PC-3 (cell line): ENCODE measurements around the gene IL17REL. TPM values are rescaled to one million over a fixed set of nuclear protein-coding genes. Genes with fewer than 3 reads are reported as not detected.

ENCODE experiments used
- ATAC-seq: fragments of 200-7000 bp; cut with Tn5 transposase; 2 replicates; pipeline ENCODE4 v1.9.1; 2020; ENCODE audit warnings: mild to moderate bottlenecking, moderate library complexity
- BruUV-seq: library from RNA; stranded (reverse); fragments of 400-500 nt; replicated peaks from 2 replicates; lab custom pipeline; 2021; lab: Mats Ljungman, UMichigan
- CTCF ChIA-PET: fragments of 300-600 bp; sonication (Branson Sonifier 250); formaldehyde crosslinking; loops from one replicate; lab custom pipeline; 2022; ENCODE audit warnings: antibody characterized with exemption; lab: Charles Lee
- POLR2A ChIA-PET: fragments of 300-600 bp; sonication (Branson Sonifier 250); formaldehyde crosslinking; loops from one replicate; lab custom pipeline; 2022; ENCODE audit warnings: antibody characterized with exemption; ENCODE audit not compliant: unreplicated experiment; lab: Charles Lee
- DNase-seq: peaks from one replicate; pipeline ENCODE4 v3.0.0-alpha.2; 2015
- H2AFZ ChIP-seq: fragments of 300-600 bp; sonication (generic); 2 replicates; pipeline ENCODE4 v1.6.0; 2016; ENCODE audit warnings: antibody characterized with exemption, low read length
- H3F3A ChIP-seq: fragments of 300-600 bp; sonication (generic); one replicate; pipeline ENCODE4 v1.6.0; 2017; ENCODE audit warnings: antibody characterized with exemption, low read length, control low read depth, mild to moderate bottlenecking; ENCODE audit not compliant: unreplicated experiment
- H3K27ac ChIP-seq: fragments of 300-600 bp; sonication (generic); 2 replicates; pipeline ENCODE4 v1.5.1; 2016; ENCODE audit warnings: mild to moderate bottlenecking, low read length
- H3K27me3 ChIP-seq: fragments of 300-600 bp; sonication (generic); 2 replicates; pipeline ENCODE4 v1.6.1; 2016; ENCODE audit warnings: low read length, mixed read lengths
- H3K36me3 ChIP-seq: fragments of 300-600 bp; sonication (generic); 2 replicates; pipeline ENCODE4 v1.6.1; 2016; ENCODE audit warnings: low read depth, mixed run types, low read length, mixed read lengths
- H3K4me1 ChIP-seq: fragments of 300-600 bp; sonication (generic); 2 replicates; pipeline ENCODE4 v1.5.1; 2016; ENCODE audit warnings: low read length; ENCODE audit not compliant: insufficient read depth
- H3K4me2 ChIP-seq: fragments of 300-600 bp; sonication (generic); 2 replicates; pipeline ENCODE4 v1.6.0; 2016; ENCODE audit warnings: low read length
- H3K4me3 ChIP-seq: fragments of 300-600 bp; sonication (generic); 2 replicates; pipeline ENCODE4 v1.5.1; 2016; ENCODE audit warnings: mild to moderate bottlenecking, low read length, mixed read lengths
- H3K79me2 ChIP-seq: fragments of 300-600 bp; sonication (generic); 2 replicates; pipeline ENCODE4 v1.6.1; 2017; ENCODE audit warnings: low read length, mixed read lengths
- H3K9ac ChIP-seq: fragments of 300-600 bp; sonication (generic); 2 replicates; pipeline ENCODE4 v1.6.0; 2016; ENCODE audit warnings: mild to moderate bottlenecking, low read length
- H3K9me2 ChIP-seq: fragments of 300-600 bp; sonication (generic); replicated peaks from 2 replicates; pipeline ENCODE4 v1.6.1; 2016; ENCODE audit warnings: mixed run types, low read length, mixed read lengths
- H3K9me3 ChIP-seq: fragments of 300-600 bp; sonication (generic); 2 replicates; pipeline ENCODE4 v1.6.1; 2016; ENCODE audit warnings: low read length, mixed read lengths
- H4K20me1 ChIP-seq: fragments of 300-600 bp; sonication (generic); 2 replicates; pipeline ENCODE4 v1.6.1; 2016; ENCODE audit warnings: low read length, mixed read lengths
- EZH2 ChIP-seq: fragments of 300-600 bp; sonication (generic); IDR thresholded peaks from one replicate; pipeline ENCODE4 v1.6.1; 2017; ENCODE audit warnings: antibody characterized with exemption, mild to moderate bottlenecking, low read length; ENCODE audit not compliant: unreplicated experiment
- EZH2phosphoT487 ChIP-seq: fragments of 300-600 bp; sonication (generic); IDR thresholded peaks from 2 replicates; pipeline ENCODE4 v1.6.1; 2018; ENCODE audit warnings: mild to moderate bottlenecking, antibody characterized with exemption, low read length, borderline replicate concordance
- intact Hi-C: fragments of 100-400 bp; cut with micrococcal nuclease; formaldehyde crosslinking; loops from 2 replicates; pipeline ENCODE4 v1.9.0; 2023
- total RNA-seq: library from RNA; depleted of rRNA; stranded (reverse); fragments of >200 nt; gene quantifications from 2 replicates; pipeline ENCODE4 v1.2.3, GENCODE V29; 2014
- TF ChIP-seq, protein P1 (sequence below): fragments of 300-600 bp; sonication (generic); conservative IDR thresholded peaks from 2 replicates; pipeline ENCODE4 v1.5.1; 2017; ENCODE audit warnings: antibody characterized with exemption, low read depth, mild to moderate bottlenecking, low read length

The IL17REL gene
- total RNA-seq, 1 experiment from 2014 or later, result 0.04 TPM

DNA sequence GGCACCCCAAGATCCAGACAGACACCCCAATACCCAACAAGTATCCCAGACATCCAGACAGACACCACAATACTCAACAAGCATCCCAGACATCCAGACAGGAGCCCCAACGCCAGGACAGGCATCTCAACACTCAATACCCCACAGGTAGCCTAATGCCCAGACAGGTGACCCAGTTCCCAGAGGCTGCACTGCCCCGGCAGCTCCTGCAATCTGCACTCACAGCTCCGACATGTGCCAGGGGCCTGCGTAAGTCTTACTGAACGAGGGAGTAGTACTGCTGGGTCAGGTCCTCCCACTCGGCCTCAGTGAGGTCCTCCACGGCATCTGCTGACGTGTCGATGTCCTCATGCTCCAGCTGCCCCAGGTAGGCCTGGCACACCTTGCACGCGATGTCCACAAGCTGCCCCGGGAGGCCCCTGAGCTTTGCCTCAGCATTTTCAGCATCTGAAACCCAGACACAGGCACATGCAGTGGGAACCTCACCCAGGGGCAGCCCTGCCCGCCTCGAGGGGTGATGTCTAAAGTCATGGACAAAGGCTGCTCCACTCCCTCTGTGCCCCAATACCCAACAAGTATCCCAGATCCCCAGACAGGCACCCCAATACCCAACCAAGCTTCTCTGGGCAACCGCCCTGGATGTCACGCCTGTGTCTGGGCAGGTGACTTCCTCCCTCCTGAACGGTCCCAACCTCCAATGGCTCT, 28.9 kb upstream of the IL17REL start:
- no peak for ATAC-seq
- Histone ChIP-seq H3K4me3 (no peak overlapping the region), H3K9ac (no peak overlapping the region), H3K4me1 (no peaks in the 10 kb centered on the region), H2AFZ (no peak overlapping the region), H3K9me3 (no peaks in the 10 kb centered on the region), H3K79me2 (no peaks in the 10 kb centered on the region), H3F3A (no peaks in the 10 kb centered on the region), H3K27me3 (no peaks in the 10 kb centered on the region), H3K36me3 (no peaks in the 10 kb centered on the region), H3K4me2 (no peak overlapping the region), H3K9me2 (no peaks in the 10 kb centered on the region), H3K27ac (no peak overlapping the region), H4K20me1 (no peaks in the 10 kb centered on the region)
- POLR2A ChIA-PET, result no interaction called here
- no peak for TF ChIP-seq EZH2phosphoT487
- TF ChIP-seq EZH2, result no peak
- TF ChIP-seq, protein P1, sequence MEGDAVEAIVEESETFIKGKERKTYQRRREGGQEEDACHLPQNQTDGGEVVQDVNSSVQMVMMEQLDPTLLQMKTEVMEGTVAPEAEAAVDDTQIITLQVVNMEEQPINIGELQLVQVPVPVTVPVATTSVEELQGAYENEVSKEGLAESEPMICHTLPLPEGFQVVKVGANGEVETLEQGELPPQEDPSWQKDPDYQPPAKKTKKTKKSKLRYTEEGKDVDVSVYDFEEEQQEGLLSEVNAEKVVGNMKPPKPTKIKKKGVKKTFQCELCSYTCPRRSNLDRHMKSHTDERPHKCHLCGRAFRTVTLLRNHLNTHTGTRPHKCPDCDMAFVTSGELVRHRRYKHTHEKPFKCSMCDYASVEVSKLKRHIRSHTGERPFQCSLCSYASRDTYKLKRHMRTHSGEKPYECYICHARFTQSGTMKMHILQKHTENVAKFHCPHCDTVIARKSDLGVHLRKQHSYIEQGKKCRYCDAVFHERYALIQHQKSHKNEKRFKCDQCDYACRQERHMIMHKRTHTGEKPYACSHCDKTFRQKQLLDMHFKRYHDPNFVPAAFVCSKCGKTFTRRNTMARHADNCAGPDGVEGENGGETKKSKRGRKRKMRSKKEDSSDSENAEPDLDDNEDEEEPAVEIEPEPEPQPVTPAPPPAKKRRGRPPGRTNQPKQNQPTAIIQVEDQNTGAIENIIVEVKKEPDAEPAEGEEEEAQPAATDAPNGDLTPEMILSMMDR, result no peak
- no peak for DNase-seq
- intact Hi-C loops, result no loop called here
- no TSS peak for BruUV-seq
- CTCF ChIA-PET, result no interaction called here

DNA sequence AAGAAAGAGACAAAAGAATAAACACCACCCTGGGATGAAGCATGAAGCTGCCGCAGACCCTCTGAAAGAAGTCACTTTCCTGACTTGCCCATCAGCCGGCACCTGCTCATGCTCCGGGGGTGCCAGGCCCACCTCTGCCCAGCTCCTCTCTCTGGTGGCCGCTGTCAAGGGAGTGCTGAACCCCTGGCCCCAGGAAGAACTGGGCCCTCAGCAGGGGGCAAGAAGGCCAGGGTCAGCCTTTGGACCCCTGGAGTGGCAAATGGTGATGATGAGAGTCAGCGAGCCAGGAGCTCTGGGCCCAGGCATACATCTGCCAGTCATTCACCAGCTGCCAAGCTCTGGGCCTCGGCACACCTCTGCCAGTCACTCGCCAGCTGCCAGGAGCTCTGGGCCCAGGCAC, 28.2 kb upstream of the IL17REL start:
- H3K79me2 ChIP-seq, result no peaks in the 10 kb centered on the region
- TF ChIP-seq EZH2phosphoT487 (no peak), EZH2 (no peak)
- TF ChIP-seq, protein P1, result no peak
- no peak overlapping the region for H3K4me3 ChIP-seq
- no peaks in the 10 kb centered on the region for H4K20me1 ChIP-seq
- BruUV-seq, result no TSS peak
- no peak overlapping the region for H3K27ac ChIP-seq
- no peaks in the 10 kb centered on the region for H3F3A ChIP-seq
- no peak overlapping the region for H3K9ac ChIP-seq
- no peaks in the 10 kb centered on the region for H3K9me2 ChIP-seq
- no peaks in the 10 kb centered on the region for H3K27me3 ChIP-seq
- H3K4me2 ChIP-seq, result no peak overlapping the region
- ATAC-seq (no peak), DNase-seq (no peak)
- CTCF ChIA-PET, result no interaction called here
- POLR2A ChIA-PET, result no interaction called here
- no peaks in the 10 kb centered on the region for H3K36me3 ChIP-seq
- H2AFZ ChIP-seq, result no peak overlapping the region
- no peaks in the 10 kb centered on the region for H3K9me3 ChIP-seq
- intact Hi-C loops, result no loop called here
- H3K4me1 ChIP-seq, result no peaks in the 10 kb centered on the region
